BE2C (cell line): ENCODE results near the gene DYSF.

Experiments
- DNase-seq: peaks from one replicate; pipeline ENCODE4 v3.0.0-alpha.2; 2020
- H3K27me3 ChIP-seq: fragments of 250-450 bp; sonication (Bioruptor Pico); 2 replicates; pipeline ENCODE4 v1.5.1; 2020; ENCODE audit warnings: mild to moderate bottlenecking
- H3K36me3 ChIP-seq: fragments of 250-450 bp; sonication (Bioruptor Pico); 2 replicates; pipeline ENCODE4 v1.5.1; 2020; ENCODE audit warnings: mild to moderate bottlenecking
- H3K4me1 ChIP-seq: fragments of 250-450 bp; sonication (Bioruptor Pico); 2 replicates; pipeline ENCODE4 v1.5.1; 2020
- H3K4me3 ChIP-seq: 2 replicates; pipeline ENCODE4 v1.5.1; 2011; ENCODE audit warnings: low read depth, low read length
- H3K9me3 ChIP-seq: fragments of 250-450 bp; sonication (Bioruptor Pico); 2 replicates; pipeline ENCODE4 v1.5.1; 2020
- TF ChIP-seq, protein P1 (sequence below): IDR thresholded peaks from 2 replicates; pipeline ENCODE4 v1.5.1; 2012; ENCODE audit warnings: mild to moderate bottlenecking, low read depth, low read length

DYSF gene

GRCh38 chr2:71595569-71595968, 142.2 kb downstream of the DYSF start:
- no peaks in the 10 kb centered on the region for H3K36me3 ChIP-seq
- TF ChIP-seq, protein P1, sequence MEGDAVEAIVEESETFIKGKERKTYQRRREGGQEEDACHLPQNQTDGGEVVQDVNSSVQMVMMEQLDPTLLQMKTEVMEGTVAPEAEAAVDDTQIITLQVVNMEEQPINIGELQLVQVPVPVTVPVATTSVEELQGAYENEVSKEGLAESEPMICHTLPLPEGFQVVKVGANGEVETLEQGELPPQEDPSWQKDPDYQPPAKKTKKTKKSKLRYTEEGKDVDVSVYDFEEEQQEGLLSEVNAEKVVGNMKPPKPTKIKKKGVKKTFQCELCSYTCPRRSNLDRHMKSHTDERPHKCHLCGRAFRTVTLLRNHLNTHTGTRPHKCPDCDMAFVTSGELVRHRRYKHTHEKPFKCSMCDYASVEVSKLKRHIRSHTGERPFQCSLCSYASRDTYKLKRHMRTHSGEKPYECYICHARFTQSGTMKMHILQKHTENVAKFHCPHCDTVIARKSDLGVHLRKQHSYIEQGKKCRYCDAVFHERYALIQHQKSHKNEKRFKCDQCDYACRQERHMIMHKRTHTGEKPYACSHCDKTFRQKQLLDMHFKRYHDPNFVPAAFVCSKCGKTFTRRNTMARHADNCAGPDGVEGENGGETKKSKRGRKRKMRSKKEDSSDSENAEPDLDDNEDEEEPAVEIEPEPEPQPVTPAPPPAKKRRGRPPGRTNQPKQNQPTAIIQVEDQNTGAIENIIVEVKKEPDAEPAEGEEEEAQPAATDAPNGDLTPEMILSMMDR, result no peak
- DNase-seq, result no peak
- no peak overlapping the region for H3K4me3 ChIP-seq
- H3K9me3 ChIP-seq, result no peaks in the 10 kb centered on the region
- H3K27me3 ChIP-seq, result no peaks in the 10 kb centered on the region
- H3K4me1 ChIP-seq, result no peaks in the 10 kb centered on the region

DNA sequence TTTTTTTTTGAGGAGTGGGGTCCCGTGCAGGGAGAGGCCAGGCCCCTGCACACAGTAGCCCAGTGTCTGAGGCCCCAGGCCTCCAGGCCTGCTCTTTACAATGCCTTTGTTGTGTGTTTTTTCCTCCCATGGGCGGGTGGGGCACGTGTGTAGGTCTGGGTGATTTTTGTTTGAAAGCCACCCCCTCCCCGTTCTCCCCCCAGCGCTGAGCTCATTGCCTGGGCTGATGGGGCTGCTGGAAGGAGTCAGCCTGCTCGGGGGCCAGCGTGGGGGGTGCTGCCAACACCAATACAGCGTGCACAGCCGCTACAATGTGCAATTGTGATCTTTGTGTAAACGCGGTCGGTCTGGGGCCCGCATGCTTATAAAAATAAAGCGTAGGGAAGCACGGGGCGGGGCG, 142.7 kb downstream of the DYSF start:
- TF ChIP-seq, protein P1, result no peak
- H3K4me3 ChIP-seq, result no peak overlapping the region
- H3K4me1 ChIP-seq, result no peaks in the 10 kb centered on the region
- no peaks in the 10 kb centered on the region for H3K36me3 ChIP-seq
- no peaks in the 10 kb centered on the region for H3K9me3 ChIP-seq
- no peaks in the 10 kb centered on the region for H3K27me3 ChIP-seq
- no peak for DNase-seq

GRCh38 chr2:71597756-71598155, 144.4 kb downstream of the DYSF start:
- Histone ChIP-seq H3K4me3 (no peak overlapping the region), H3K4me1 (no peaks in the 10 kb centered on the region), H3K36me3 (no peaks in the 10 kb centered on the region), H3K9me3 (no peaks in the 10 kb centered on the region), H3K27me3 (no peaks in the 10 kb centered on the region)
- TF ChIP-seq, protein P1, result no peak
- DNase-seq, result no peak

GRCh38 chr2:71598526-71598925, 145.2 kb downstream of the DYSF start:
- Histone ChIP-seq H3K4me1 (no peaks in the 10 kb centered on the region), H3K4me3 (no peak overlapping the region), H3K9me3 (no peaks in the 10 kb centered on the region), H3K36me3 (no peaks in the 10 kb centered on the region), H3K27me3 (no peaks in the 10 kb centered on the region)
- TF ChIP-seq, protein P1, result no peak
- DNase-seq, result no peak

DNA sequence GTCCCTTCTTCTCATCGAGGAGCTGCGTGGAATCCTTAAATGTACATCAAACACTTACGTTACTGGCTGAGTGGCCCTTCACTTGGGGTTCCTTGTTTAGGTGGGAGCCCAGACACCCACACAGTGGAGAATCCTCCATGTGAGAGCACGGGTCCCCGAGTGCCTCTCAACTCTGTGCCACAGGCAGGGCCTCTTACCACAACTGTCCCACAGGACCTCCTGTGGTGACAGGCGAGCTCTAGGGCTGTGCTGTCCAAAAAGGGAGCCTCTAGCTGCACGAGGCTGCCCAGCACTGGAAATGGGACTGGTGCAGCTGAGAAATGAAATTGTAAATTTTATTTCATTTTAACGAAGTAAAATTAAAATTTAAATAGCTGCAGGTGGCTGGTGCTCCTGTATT, 145.7 kb downstream of the DYSF start:
- Histone ChIP-seq H3K9me3 (no peaks in the 10 kb centered on the region), H3K27me3 (no peaks in the 10 kb centered on the region), H3K4me1 (no peaks in the 10 kb centered on the region), H3K36me3 (no peaks in the 10 kb centered on the region), H3K4me3 (no peak overlapping the region)
- DNase-seq, result no peak
- TF ChIP-seq, protein P1, result no peak

DNA sequence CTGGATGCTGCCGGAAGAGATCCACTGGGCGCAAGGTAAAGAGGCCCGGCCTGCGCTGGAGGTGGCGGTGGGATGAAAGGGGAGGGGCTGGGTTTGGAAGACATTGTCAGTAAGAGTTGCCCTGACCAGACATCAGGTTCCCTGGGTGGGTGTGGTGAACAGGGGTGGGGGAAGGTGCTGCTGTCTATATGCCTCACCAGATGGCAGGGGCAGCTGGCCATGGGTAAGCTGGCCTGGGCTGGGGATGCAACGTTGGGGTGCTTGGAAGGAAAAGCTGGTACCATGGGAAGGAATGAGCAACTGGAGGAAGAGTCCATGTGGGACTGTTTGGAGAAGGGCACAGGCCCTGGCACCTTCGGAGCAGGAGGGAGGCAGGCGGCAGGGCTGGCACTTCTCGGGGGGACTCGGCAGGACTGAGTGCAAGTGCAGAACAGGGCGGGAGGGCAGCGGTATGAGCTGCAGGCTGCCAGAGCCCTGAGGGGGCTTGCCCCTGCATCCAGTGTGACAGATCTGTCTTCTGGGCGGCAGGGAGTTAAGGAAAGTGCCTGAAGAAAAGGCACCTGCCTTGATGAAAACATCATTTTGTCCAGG, 146.4 kb downstream of the DYSF start:
- no peaks in the 10 kb centered on the region for H3K36me3 ChIP-seq
- H3K4me3 ChIP-seq, result no peak overlapping the region
- TF ChIP-seq, protein P1, result no peak
- H3K9me3 ChIP-seq, result no peaks in the 10 kb centered on the region
- DNase-seq, result no peak
- no peaks in the 10 kb centered on the region for H3K27me3 ChIP-seq
- no peaks in the 10 kb centered on the region for H3K4me1 ChIP-seq
